Measurements from ENCODE around the gene MISP3. TPM values are rescaled to one million over a fixed set of nuclear protein-coding genes. Genes with fewer than 3 reads are reported as not detected.

Gene MISP3
- polyA plus RNA-seq, 1 donor from 2014 or later, result 8.2 TPM

- Histone ChIP-seq H3K36me3 (ENCODE audit: insufficient read depth, low read length) (peaks cover 6% of the 10 kb centered on the region), H3K4me2 (ENCODE audit: low read length) (no peak overlapping the region), H3F3A (ENCODE audit: insufficient read depth, low read length, poor library complexity, severe bottlenecking) (peaks cover 4% of the 10 kb centered on the region), H4K20me1 (ENCODE audit: insufficient read depth) (no peaks in the 10 kb centered on the region), H3K79me2 (replicated peaks; ENCODE audit: insufficient read depth, low read length) (no peaks in the 10 kb centered on the region), H3K9ac (ENCODE audit: low read length) (no peak overlapping the region), H3K9me3 (ENCODE audit: low read length) (peaks cover 3% of the 10 kb centered on the region), H3K9me2 (ENCODE audit: insufficient read depth, low read length) (no peaks in the 10 kb centered on the region), H3K27me3 (ENCODE audit: insufficient read depth, low read depth, low read length) (no peaks in the 10 kb centered on the region), H3K27ac (ENCODE audit: low read length) (no peak overlapping the region), H2AFZ (ENCODE audit: low read depth, low read length) (no peak overlapping the region), H3K4me3 (ENCODE audit: low read length) (no peak overlapping the region)
- TF ChIP-seq MXI1 (conservative IDR thresholded peaks at IDR 0.05; ENCODE audit: poor library complexity, severe bottlenecking) (no peak), SMC3 (conservative IDR thresholded peaks at IDR 0.05; ENCODE audit: poor library complexity) (no peak), EP300 (conservative IDR thresholded peaks at IDR 0.05; ENCODE audit: poor library complexity, severe bottlenecking) (no peak), CTCF (IDR thresholded peaks at IDR 0.05; ENCODE audit: poor library complexity, severe bottlenecking) (no peak), EZH2 (IDR thresholded peaks at IDR 0.05; ENCODE audit: borderline replicate concordance, insufficient read depth, low read length, poor library complexity, severe bottlenecking) (no peak), RAD21 (conservative IDR thresholded peaks at IDR 0.05) (no peak), POLR2AphosphoS5 (IDR thresholded peaks at IDR 0.05) (no peak), TAF1 (IDR thresholded peaks at IDR 0.05; ENCODE audit: low read depth) (no peak), REST (IDR thresholded peaks at IDR 0.05; ENCODE audit: borderline replicate concordance) (no peak)
Observed at GRCh38 chr19:14094854-14095253, 22.3 kb downstream of the MISP3 start.

- H3K9me3 ChIP-seq (ENCODE audit: low read length), result peaks cover 3% of the 10 kb centered on the region
- H3K9ac ChIP-seq (ENCODE audit: low read length), result no peak overlapping the region
- no peaks in the 10 kb centered on the region for H3K9me2 ChIP-seq (ENCODE audit: insufficient read depth, low read length)
- H3K27ac ChIP-seq (ENCODE audit: low read length), result no peak overlapping the region
- peaks cover 1% of the 10 kb centered on the region for H3F3A ChIP-seq (ENCODE audit: insufficient read depth, low read length, poor library complexity, severe bottlenecking)
- H3K4me3 ChIP-seq (ENCODE audit: low read length), result no peak overlapping the region
- no peak overlapping the region for H2AFZ ChIP-seq (ENCODE audit: low read depth, low read length)
- H4K20me1 ChIP-seq (ENCODE audit: insufficient read depth), result no peaks in the 10 kb centered on the region
- no peak for TF ChIP-seq EP300 (conservative IDR thresholded peaks at IDR 0.05; ENCODE audit: poor library complexity, severe bottlenecking)
- no peak for TF ChIP-seq EZH2 (IDR thresholded peaks at IDR 0.05; ENCODE audit: borderline replicate concordance, insufficient read depth, low read length, poor library complexity, severe bottlenecking)
- no peak for TF ChIP-seq REST (IDR thresholded peaks at IDR 0.05; ENCODE audit: borderline replicate concordance)
- TF ChIP-seq POLR2AphosphoS5 (IDR thresholded peaks at IDR 0.05), result no peak
- no peak for TF ChIP-seq SMC3 (conservative IDR thresholded peaks at IDR 0.05; ENCODE audit: poor library complexity)
- no peak for TF ChIP-seq RAD21 (conservative IDR thresholded peaks at IDR 0.05)
- TF ChIP-seq MXI1 (conservative IDR thresholded peaks at IDR 0.05; ENCODE audit: poor library complexity, severe bottlenecking), result no peak
- TF ChIP-seq CTCF (IDR thresholded peaks at IDR 0.05; ENCODE audit: poor library complexity, severe bottlenecking), result no peak
- TF ChIP-seq TAF1 (IDR thresholded peaks at IDR 0.05; ENCODE audit: low read depth), result no peak
- no peaks in the 10 kb centered on the region for H3K79me2 ChIP-seq (replicated peaks; ENCODE audit: insufficient read depth, low read length)
- peaks cover 12% of the 10 kb centered on the region for H3K36me3 ChIP-seq (ENCODE audit: insufficient read depth, low read length)
- no peak overlapping the region for H3K4me2 ChIP-seq (ENCODE audit: low read length)
- H3K27me3 ChIP-seq (ENCODE audit: insufficient read depth, low read depth, low read length), result no peaks in the 10 kb centered on the region
Observed at GRCh38 chr19:14096272-14096992, 23.8 kb downstream of the MISP3 start.

Data from neural cell (in vitro differentiated cells).